GM23338 (cell line): ENCODE results near the gene ITGB3. TPM values are rescaled to one million over a fixed set of nuclear protein-coding genes. Genes with fewer than 3 reads are reported as not detected.

Source experiments
- ATAC-seq: fragments of 200-7000 bp; cut with Tn5 transposase; 3 replicates; pipeline ENCODE4 v1.9.1; 2020
- DNase-seq: peaks from one replicate; pipeline ENCODE4 v3.0.0-alpha.2; 2015; ENCODE audit warnings: low spot score
- H2AFZ ChIP-seq: fragments of 200-600 bp; sonication (generic); 2 replicates; pipeline ENCODE4 v1.8.0; 2016; ENCODE audit warnings: antibody characterized with exemption, mild to moderate bottlenecking, moderate library complexity
- H3F3A ChIP-seq: fragments of 200-600 bp; sonication (generic); replicated peaks from 2 replicates; pipeline ENCODE4 v1.8.0; 2017; ENCODE audit warnings: antibody characterized with exemption, mixed run types, low read depth
- H3K27ac ChIP-seq: fragments of 200-600 bp; sonication (generic); 2 replicates; pipeline ENCODE4 v1.6.1; 2016; ENCODE audit warnings: low read depth
- H3K27me3 ChIP-seq: fragments of 200-600 bp; sonication (generic); 2 replicates; pipeline ENCODE4 v1.8.0; 2016; ENCODE audit warnings: mild to moderate bottlenecking, mixed run types, moderate library complexity; ENCODE audit not compliant: insufficient read depth
- H3K36me3 ChIP-seq: fragments of 200-600 bp; sonication (generic); 2 replicates; pipeline ENCODE4 v1.8.0; 2016; ENCODE audit warnings: mild to moderate bottlenecking; ENCODE audit not compliant: insufficient read depth
- H3K4me1 ChIP-seq: fragments of 200-600 bp; sonication (generic); 2 replicates; pipeline ENCODE4 v1.8.0; 2016; ENCODE audit warnings: mild to moderate bottlenecking, moderate library complexity; ENCODE audit not compliant: insufficient read depth
- H3K4me2 ChIP-seq: fragments of 200-600 bp; sonication (generic); 2 replicates; pipeline ENCODE4 v1.7.1; 2017; ENCODE audit warnings: mixed run types
- H3K4me3 ChIP-seq: fragments of 200-600 bp; sonication (generic); 2 replicates; pipeline ENCODE4 v1.6.1; 2016; ENCODE audit warnings: mixed run types
- H3K79me2 ChIP-seq: fragments of 200-600 bp; sonication (generic); replicated peaks from 2 replicates; pipeline ENCODE4 v1.8.0; 2017; ENCODE audit warnings: mild to moderate bottlenecking; ENCODE audit not compliant: insufficient read depth
- H3K9me2 ChIP-seq: fragments of 200-600 bp; sonication (generic); 2 replicates; pipeline ENCODE4 v1.8.0; 2017; ENCODE audit not compliant: insufficient read depth
- H4K20me1 ChIP-seq: fragments of 200-600 bp; sonication (generic); replicated peaks from 2 replicates; pipeline ENCODE4 v1.8.0; 2017; ENCODE audit warnings: mild to moderate bottlenecking; ENCODE audit not compliant: insufficient read depth
- H3K27ac Mint-ChIP-seq: 2 replicates; pipeline ENCODE4 v1.8.0; 2020; ENCODE audit warnings: inconsistent platforms, mild to moderate bottlenecking, moderate library complexity, mixed read lengths
- H3K27me3 Mint-ChIP-seq: 3 replicates; pipeline ENCODE4 v1.8.0; 2022; ENCODE audit warnings: low read depth, mild to moderate bottlenecking, moderate library complexity, mixed read lengths, inconsistent platforms; ENCODE audit not compliant: insufficient read depth, poor library complexity
- H3K36me3 Mint-ChIP-seq: 3 replicates; pipeline ENCODE4 v1.8.0; 2021; ENCODE audit warnings: low read depth, mild to moderate bottlenecking, inconsistent platforms, moderate library complexity, mixed read lengths
- H3K4me1 Mint-ChIP-seq: 3 replicates; pipeline ENCODE4 v1.8.0; 2020; ENCODE audit warnings: mild to moderate bottlenecking, inconsistent platforms, mixed read lengths
- H3K4me3 Mint-ChIP-seq: 3 replicates; pipeline ENCODE4 v1.8.0; 2021; ENCODE audit warnings: moderate library complexity, mild to moderate bottlenecking, inconsistent platforms, mixed read lengths
- H3K9me3 Mint-ChIP-seq: 3 replicates; pipeline ENCODE4 v1.8.0; 2020; ENCODE audit warnings: moderate library complexity, mild to moderate bottlenecking, inconsistent platforms, mixed read lengths
- CREB1 ChIP-seq: fragments of 250-450 bp; sonication (Bioruptor Pico); IDR thresholded peaks from 2 replicates; pipeline ENCODE4 v1.5.0; 2020; ENCODE audit warnings: low read depth, mild to moderate bottlenecking, moderate library complexity
- CTCF ChIP-seq, 2 experiments: fragments of 200-600 bp in 1 of 2; sonication (generic) in 1 of 2; conservative IDR thresholded peaks; 2 replicates each; pipeline versions ENCODE4 v1.5.1 to v1.6.1; 2016 to 2017; ENCODE audit warnings: antibody characterized with exemption in 2 of 2, low read depth in 2 of 2, mild to moderate bottlenecking in 2 of 2, moderate library complexity in 1 of 2
- ETS1 ChIP-seq: IDR thresholded peaks from 2 replicates; pipeline ENCODE4 v1.6.1; 2016; ENCODE audit warnings: antibody characterized with exemption
- EZH2 ChIP-seq: fragments of 200-600 bp; sonication (generic); IDR thresholded peaks from one replicate; pipeline ENCODE4 v1.8.0; 2017; ENCODE audit warnings: antibody characterized with exemption, mild to moderate bottlenecking, low read depth; ENCODE audit not compliant: unreplicated experiment
- EZH2phosphoT487 ChIP-seq: fragments of 200-600 bp; sonication (generic); IDR thresholded peaks from one replicate; pipeline ENCODE4 v1.8.1; 2018; ENCODE audit warnings: antibody characterized with exemption; ENCODE audit not compliant: unreplicated experiment
- JUNB ChIP-seq: IDR thresholded peaks from one replicate; pipeline ENCODE4 v1.6.1; 2016; ENCODE audit warnings: antibody characterized with exemption; ENCODE audit not compliant: unreplicated experiment
- NANOG ChIP-seq: IDR thresholded peaks from 2 replicates; pipeline ENCODE4 v1.6.1; 2016; ENCODE audit warnings: antibody characterized with exemption, borderline replicate concordance
- POLR2AphosphoS5 ChIP-seq: IDR thresholded peaks from 2 replicates; pipeline ENCODE4 v1.6.1; 2016; ENCODE audit warnings: antibody characterized with exemption, low read depth
- REST ChIP-seq: IDR thresholded peaks from one replicate; pipeline ENCODE4 v1.6.1; 2018; ENCODE audit warnings: antibody characterized with exemption; ENCODE audit not compliant: unreplicated experiment
- STAT1 ChIP-seq: IDR thresholded peaks from one replicate; pipeline ENCODE4 v1.6.1; 2016; ENCODE audit warnings: antibody characterized with exemption; ENCODE audit not compliant: unreplicated experiment
- ZNF114 ChIP-seq: fragments of 250-450 bp; sonication (Bioruptor Pico); IDR thresholded peaks from 2 replicates; pipeline ENCODE4 v1.5.0; 2020; ENCODE audit warnings: mild to moderate bottlenecking, moderate library complexity
- ZNF331 ChIP-seq: fragments of 250-450 bp; sonication (Bioruptor Pico); IDR thresholded peaks from 2 replicates; pipeline ENCODE4 v1.5.0; 2020; ENCODE audit warnings: low read depth, mild to moderate bottlenecking, moderate library complexity
- ZNF462 ChIP-seq: fragments of 250-450 bp; sonication (Bioruptor Pico); IDR thresholded peaks from 2 replicates; pipeline ENCODE4 v1.5.0; 2020; ENCODE audit warnings: mild to moderate bottlenecking, moderate library complexity
- polyA plus RNA-seq: library from polyadenylated mRNA; unstranded; fragments of >200 nt; fragmentation: Nextera tagmentation; extraction: Ambion mirVana; gene quantifications from 2 replicates; pipeline ENCODE4 v1.2.1, GENCODE V29; 2016
- total RNA-seq: library from RNA; depleted of rRNA; stranded (reverse); fragments of >200 nt; shearing (Covaris generic); gene quantifications from 2 replicates; pipeline ENCODE4 v1.2.3, GENCODE V29; 2014

Gene ITGB3
- total and polyA plus RNA-seq, 2 experiments from 2014 or later: 0.52 TPM; not detected in 1

- Histone ChIP-seq H3K4me3 (no peak overlapping the region), H3K36me3 (no peaks in the 10 kb centered on the region), H3K9me2 (no peaks in the 10 kb centered on the region), H3K79me2 (no peaks in the 10 kb centered on the region), H3K27ac (no peak overlapping the region), H4K20me1 (no peaks in the 10 kb centered on the region), H2AFZ (no peak overlapping the region), H3K27me3 (no peaks in the 10 kb centered on the region), H3F3A (no peaks in the 10 kb centered on the region), H3K4me1 (no peaks in the 10 kb centered on the region), H3K4me2 (no peak overlapping the region)
- H3K27me3 Mint-ChIP-seq: no peaks in the 10 kb centered on the region
- TF ChIP-seq CREB1 (CRISPR knock-in tag) (no peak), POLR2AphosphoS5 (no peak), ETS1 (no peak), ZNF331 (CRISPR knock-in tag) (no peak), REST (no peak), STAT1 (no peak), JUNB (no peak), ZNF462 (CRISPR knock-in tag) (no peak), EZH2 (no peak), ZNF114 (CRISPR knock-in tag) (no peak), EZH2phosphoT487 (no peak), NANOG (no peak), CTCF (conservative IDR thresholded peaks at IDR 0.05; ENCODE audit: low read depth in 2 of 2) (no peak)
- DNase-seq: no peak
- no peak for ATAC-seq
- no peak overlapping the region for H3K4me3 Mint-ChIP-seq
- no peaks in the 10 kb centered on the region for H3K4me1 Mint-ChIP-seq
- no peak overlapping the region for H3K27ac Mint-ChIP-seq
- no peaks in the 10 kb centered on the region for H3K36me3 Mint-ChIP-seq
- no peaks in the 10 kb centered on the region for H3K9me3 Mint-ChIP-seq
Observed at GRCh38 chr17:47244697-47245096, 8.9 kb upstream of the ITGB3 start.
